ENCODE measurements around the gene ZSCAN5B. TPM values are rescaled to one million over a fixed set of nuclear protein-coding genes. Genes with fewer than 3 reads are reported as not detected.

The ZSCAN5B gene
- total and polyA plus RNA-seq, 7 donors = 0.06 to 0.60 TPM; not detected in 5

- intact Hi-C loops (cut with DNase I) = loop anchor here (1.0 to 5.0 kb wide), 3 partner anchors 19 to 172 kb away; partner anchors contain the start of genes ZNF787 and ZSCAN5A
- peak overlapping the region; percentile 94 to 96 (median 95) for H3K27ac ChIP-seq
- peak in 1 of 4 donors; percentile 16 for TF ChIP-seq EP300 (IDR thresholded peaks at IDR 0.05)
- no peak for TF ChIP-seq POLR2A (IDR thresholded peaks at IDR 0.05)
- no peaks in the 10 kb centered on the region for H3K9me3 ChIP-seq
- no peaks in the 10 kb centered on the region for H3K27me3 ChIP-seq
- H3K4me3 ChIP-seq = peak overlapping the region; percentile 59 to 63 (median 62)
- H3K36me3 ChIP-seq = no peaks in the 10 kb centered on the region
- peaks cover 0 to 25% (median 22%) of the 10 kb centered on the region in 4 donors for H3K4me1 ChIP-seq
- 23 to 26% methylated on average over 22 of the region's 22 CpGs for WGBS, 2 donors
- no peak for DNase-seq
Observed at GRCh38 chr19:56139847-56140582, 57.6 kb downstream of the ZSCAN5B start.

Other genes starting within 250 kb of the ZSCAN5B start
- gene NLRP8, start 250.0 kb downstream of the ZSCAN5B start, total RNA-seq = not detected
- gene NLRP8, start 250.0 kb downstream of the ZSCAN5B start, polyA plus RNA-seq = not detected
- gene NLRP5, start 211.0 kb downstream of the ZSCAN5B start, total RNA-seq = not detected
- gene NLRP5, start 211.0 kb downstream of the ZSCAN5B start, polyA plus RNA-seq = not detected
- gene ZNF787, start 76.5 kb downstream of the ZSCAN5B start, total RNA-seq = 10 to 100 TPM; 11.0 to 14.1 (median 12.1) TPM
- 10 to 100 TPM; 25.2 to 38.3 (median 26.1) TPM for gene ZNF787, start 76.5 kb downstream of the ZSCAN5B start, polyA plus RNA-seq
- gene ZNF444, start 56.5 kb downstream of the ZSCAN5B start, total RNA-seq = 10 to 100 TPM; 25.3 to 57.4 (median 34.1) TPM
- gene ZNF444, start 56.5 kb downstream of the ZSCAN5B start, polyA plus RNA-seq = 10 to 100 TPM; 11.4 to 27.9 (median 14.3) TPM
- not detected for gene GALP, start 21.8 kb downstream of the ZSCAN5B start, total RNA-seq
- not detected for gene GALP, start 21.8 kb downstream of the ZSCAN5B start, polyA plus RNA-seq
- gene ZSCAN5C, start 4.5 kb upstream of the ZSCAN5B start, total RNA-seq = not detected
- not detected for gene ZSCAN5C, start 4.5 kb upstream of the ZSCAN5B start, polyA plus RNA-seq
- gene EDDM13, start 75.0 kb upstream of the ZSCAN5B start, total RNA-seq = not detected
- gene EDDM13, start 75.0 kb upstream of the ZSCAN5B start, polyA plus RNA-seq = 10 to 100 TPM in 1 of 3 donors, under 1 TPM in 1, not detected in 1; 0.32 to 10.8 TPM
- 1 to 10 TPM; 4.3 to 5.8 (median 5.4) TPM for gene ZSCAN5A, start 117.1 kb upstream of the ZSCAN5B start, total RNA-seq
- 1 to 10 TPM; 5.1 to 7.2 (median 5.4) TPM for gene ZSCAN5A, start 117.1 kb upstream of the ZSCAN5B start, polyA plus RNA-seq
- 1 to 10 TPM; 3.9 to 5.5 (median 4.5) TPM for gene ZNF582, start 195.8 kb upstream of the ZSCAN5B start, total RNA-seq
- gene ZNF582, start 195.8 kb upstream of the ZSCAN5B start, polyA plus RNA-seq = 1 to 10 TPM; 2.0 to 2.4 (median 2.3) TPM
- gene ZNF583, start 206.5 kb upstream of the ZSCAN5B start, total RNA-seq = 10 to 100 TPM in 2 of 4 donors, 1 to 10 TPM in 2; 8.7 to 12.7 (median 10.4) TPM
- gene ZNF583, start 206.5 kb upstream of the ZSCAN5B start, polyA plus RNA-seq = 1 to 10 TPM in 2 of 3 donors, under 1 TPM in 1; under 0.01 to 1.4 (median 1.4) TPM